Stimulated activated CD4-positive, alpha-beta T cell treated with anti-CD3 and anti-CD28 coated beads, Interleukin-12 subunit alpha, Interleukin-12 subunit beta, amount 100 ng/mL, for 24 hours (primary cell): Measurements from ENCODE around the gene NME3.

ENCODE experiments used
- DNase-seq, 2 experiments: peaks; one replicate each; pipeline ENCODE4 v3.0.0-alpha.2; 2020; ENCODE audit warnings: low read depth in 2 of 2

NME3 gene

GRCh38 chr16:1793578-1794220 is 22.4 kb upstream of the NME3 start, which contains the start of gene IGFALS:
Gene IGFALS, minus strand, starts transcription at chr16:1793705. Its CDS starts 53 bp downstream, at chr16:1793652.
- DNase-seq, result no peak

GRCh38 chr16:1792836-1793577 is 21.7 kb upstream of the NME3 start:
- no peak for DNase-seq

- DNase-seq, result no peak
Measured at GRCh38 chr16:1791943-1792812, 20.8 kb upstream of the NME3 start.

GRCh38 chr16:1791256-1791942 is 20.1 kb upstream of the NME3 start:
- no peak for DNase-seq

- DNase-seq, result no peak
Measured at GRCh38 chr16:1790611-1791255, 19.4 kb upstream of the NME3 start.

GRCh38 chr16:1790261-1790610 is 18.9 kb upstream of the NME3 start:
- no peak for DNase-seq

- DNase-seq, result no peak
Measured at GRCh38 chr16:1789643-1790045, 18.3 kb upstream of the NME3 start.

GRCh38 chr16:1788708-1789100 is 17.4 kb upstream of the NME3 start:
- DNase-seq, result no peak

GRCh38 chr16:1788095-1788707 is 16.9 kb upstream of the NME3 start:
- no peak for DNase-seq

- DNase-seq, result no peak
Measured at GRCh38 chr16:1787322-1788094, 16.2 kb upstream of the NME3 start.

- no peak for DNase-seq
Measured at GRCh38 chr16:1787056-1787321, 15.6 kb upstream of the NME3 start.

GRCh38 chr16:1786242-1787055 is 15.1 kb upstream of the NME3 start:
- no peak for DNase-seq

GRCh38 chr16:1785846-1786170 is 14.5 kb upstream of the NME3 start:
- no peak for DNase-seq

GRCh38 chr16:1784977-1785845 is 13.9 kb upstream of the NME3 start:
- no peak for DNase-seq

GRCh38 chr16:1782408-1783264 is 11.3 kb upstream of the NME3 start, which contains the start of the genes NUBP2 and SPSB3:
Gene NUBP2, plus strand, starts transcription at chr16:1782960. Its CDS starts 61 bp downstream, at chr16:1783021.
Gene SPSB3, minus strand, starts transcription at chr16:1782571. Its CDS starts 1,088 bp downstream, at chr16:1781483.
- peak; percentile 96 to 99 for DNase-seq

- DNase-seq, result no peak
Measured at GRCh38 chr16:1781758-1782407, 10.5 kb upstream of the NME3 start.

GRCh38 chr16:1781254-1781653 is 9.9 kb upstream of the NME3 start:
- DNase-seq, result no peak
